ENCODE measurements around the gene ZDHHC24. TPM values are rescaled to one million over a fixed set of nuclear protein-coding genes. Genes with fewer than 3 reads are reported as not detected.

ZDHHC24 gene
- total RNA-seq, 1 experiment from 2014 or later: 10.5 TPM

- CTCF ChIA-PET: interaction anchor here (0.9 kb wide), 1 partner anchor 90 kb away, joined by 3 read pairs; no protein-coding TSS in a partner anchor
- peaks cover 6% of the 10 kb centered on the region; the same call in 1 of the 2 replicates for H3K79me2 ChIP-seq (ENCODE audit: insufficient read depth, low read length)
- TF ChIP-seq SP1 (IDR thresholded peaks at IDR 0.05; ENCODE audit: low read depth) (no peak), EGR1 (IDR thresholded peaks at IDR 0.05; ENCODE audit: low read depth) (no peak), POLR2AphosphoS5 (IDR thresholded peaks at IDR 0.05; ENCODE audit: low read depth, low read length) (no peak), ZFX (IDR thresholded peaks at IDR 0.05) (no peak), EZH2 (IDR thresholded peaks at IDR 0.05) (no peak), TCF7L2 (IDR thresholded peaks at IDR 0.05; ENCODE audit: borderline replicate concordance, extremely low read depth, insufficient read depth, insufficient read length) (no peak), SRF (IDR thresholded peaks at IDR 0.05; ENCODE audit: low read depth) (no peak), MAX (IDR thresholded peaks at IDR 0.05) (no peak), ELF1 (IDR thresholded peaks at IDR 0.05; ENCODE audit: borderline replicate concordance, low read depth) (no peak), CEBPB (IDR thresholded peaks at IDR 0.05; ENCODE audit: low read depth) (no peak), POLR2A (IDR thresholded peaks at IDR 0.05; ENCODE audit: borderline replicate concordance, extremely low read depth, insufficient read depth, insufficient read length) (no peak), JUND (IDR thresholded peaks at IDR 0.05) (no peak), EZH2phosphoT487 (IDR thresholded peaks at IDR 0.05; ENCODE audit: borderline replicate concordance) (no peak), RAD21 (IDR thresholded peaks at IDR 0.05; ENCODE audit: low read depth) (no peak), CBX3 (IDR thresholded peaks at IDR 0.05; ENCODE audit: low read depth) (no peak)
- TF ChIP-seq, protein P1, sequence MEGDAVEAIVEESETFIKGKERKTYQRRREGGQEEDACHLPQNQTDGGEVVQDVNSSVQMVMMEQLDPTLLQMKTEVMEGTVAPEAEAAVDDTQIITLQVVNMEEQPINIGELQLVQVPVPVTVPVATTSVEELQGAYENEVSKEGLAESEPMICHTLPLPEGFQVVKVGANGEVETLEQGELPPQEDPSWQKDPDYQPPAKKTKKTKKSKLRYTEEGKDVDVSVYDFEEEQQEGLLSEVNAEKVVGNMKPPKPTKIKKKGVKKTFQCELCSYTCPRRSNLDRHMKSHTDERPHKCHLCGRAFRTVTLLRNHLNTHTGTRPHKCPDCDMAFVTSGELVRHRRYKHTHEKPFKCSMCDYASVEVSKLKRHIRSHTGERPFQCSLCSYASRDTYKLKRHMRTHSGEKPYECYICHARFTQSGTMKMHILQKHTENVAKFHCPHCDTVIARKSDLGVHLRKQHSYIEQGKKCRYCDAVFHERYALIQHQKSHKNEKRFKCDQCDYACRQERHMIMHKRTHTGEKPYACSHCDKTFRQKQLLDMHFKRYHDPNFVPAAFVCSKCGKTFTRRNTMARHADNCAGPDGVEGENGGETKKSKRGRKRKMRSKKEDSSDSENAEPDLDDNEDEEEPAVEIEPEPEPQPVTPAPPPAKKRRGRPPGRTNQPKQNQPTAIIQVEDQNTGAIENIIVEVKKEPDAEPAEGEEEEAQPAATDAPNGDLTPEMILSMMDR (IDR thresholded peaks at IDR 0.05 in 2 of 3, conservative IDR thresholded peaks at IDR 0.05 in 1 of 3; ENCODE audit: borderline replicate concordance in 1 of 3, insufficient read depth in 1 of 3, low read depth in 2 of 3, low read length in 2 of 3): no peak
- TF ChIP-seq, protein P2, sequence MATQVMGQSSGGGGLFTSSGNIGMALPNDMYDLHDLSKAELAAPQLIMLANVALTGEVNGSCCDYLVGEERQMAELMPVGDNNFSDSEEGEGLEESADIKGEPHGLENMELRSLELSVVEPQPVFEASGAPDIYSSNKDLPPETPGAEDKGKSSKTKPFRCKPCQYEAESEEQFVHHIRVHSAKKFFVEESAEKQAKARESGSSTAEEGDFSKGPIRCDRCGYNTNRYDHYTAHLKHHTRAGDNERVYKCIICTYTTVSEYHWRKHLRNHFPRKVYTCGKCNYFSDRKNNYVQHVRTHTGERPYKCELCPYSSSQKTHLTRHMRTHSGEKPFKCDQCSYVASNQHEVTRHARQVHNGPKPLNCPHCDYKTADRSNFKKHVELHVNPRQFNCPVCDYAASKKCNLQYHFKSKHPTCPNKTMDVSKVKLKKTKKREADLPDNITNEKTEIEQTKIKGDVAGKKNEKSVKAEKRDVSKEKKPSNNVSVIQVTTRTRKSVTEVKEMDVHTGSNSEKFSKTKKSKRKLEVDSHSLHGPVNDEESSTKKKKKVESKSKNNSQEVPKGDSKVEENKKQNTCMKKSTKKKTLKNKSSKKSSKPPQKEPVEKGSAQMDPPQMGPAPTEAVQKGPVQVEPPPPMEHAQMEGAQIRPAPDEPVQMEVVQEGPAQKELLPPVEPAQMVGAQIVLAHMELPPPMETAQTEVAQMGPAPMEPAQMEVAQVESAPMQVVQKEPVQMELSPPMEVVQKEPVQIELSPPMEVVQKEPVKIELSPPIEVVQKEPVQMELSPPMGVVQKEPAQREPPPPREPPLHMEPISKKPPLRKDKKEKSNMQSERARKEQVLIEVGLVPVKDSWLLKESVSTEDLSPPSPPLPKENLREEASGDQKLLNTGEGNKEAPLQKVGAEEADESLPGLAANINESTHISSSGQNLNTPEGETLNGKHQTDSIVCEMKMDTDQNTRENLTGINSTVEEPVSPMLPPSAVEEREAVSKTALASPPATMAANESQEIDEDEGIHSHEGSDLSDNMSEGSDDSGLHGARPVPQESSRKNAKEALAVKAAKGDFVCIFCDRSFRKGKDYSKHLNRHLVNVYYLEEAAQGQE (IDR thresholded peaks at IDR 0.05; ENCODE audit: low read depth): no peak
- H3K9ac ChIP-seq (ENCODE audit: low read length): no peak overlapping the region
- H3K27me3 ChIP-seq (ENCODE audit: insufficient read depth, low read length): no peaks in the 10 kb centered on the region
- BruUV-seq (replicated peaks): no TSS peak
- H2AFZ ChIP-seq (ENCODE audit: low read depth, low read length, poor library complexity, severe bottlenecking): no peak overlapping the region
- intact Hi-C loops (cut with micrococcal nuclease): no loop called here
- ATAC-seq (no peak), DNase-seq (ENCODE audit: low read depth, low spot score) (no peak)
- no peak overlapping the region for H3K27ac ChIP-seq (ENCODE audit: low read depth, low read length)
- peaks cover 0 to 8% of the 10 kb centered on the region in 2 experiments; a peak in 1 of 4 replicates for H3K4me1 ChIP-seq (ENCODE audit: control insufficient read depth in 1 of 2, insufficient read depth in 2 of 2, low read length in 2 of 2)
- H4K20me1 ChIP-seq (ENCODE audit: insufficient read depth): no peaks in the 10 kb centered on the region
- RAD21 ChIA-PET (ENCODE audit: low non-redundant PET in 1 of 2, low total read pairs in 2 of 2, uncharacterized antibody in 2 of 2, unreplicated experiment in 2 of 2): no interaction called here
- H3K4me3 ChIP-seq (replicated peaks in 1 of 2; ENCODE audit: low read depth in 1 of 2, low read length in 2 of 2): no peak overlapping the region
- peaks cover 8 to 12% of the 10 kb centered on the region in 2 experiments; a peak in 2 of 4 replicates for H3K36me3 ChIP-seq (ENCODE audit: control insufficient read depth in 1 of 2, insufficient read depth in 2 of 2, low read length in 2 of 2)
- no peaks in the 10 kb centered on the region for H3K9me3 ChIP-seq (ENCODE audit: control insufficient read depth in 1 of 2, insufficient read depth in 1 of 2, low read depth in 1 of 2, low read length in 2 of 2)
- POLR2A ChIA-PET: no interaction called here
- no peak overlapping the region for H3K4me2 ChIP-seq (ENCODE audit: low read length)
- H3K9me2 ChIP-seq (ENCODE audit: insufficient read depth): no peaks in the 10 kb centered on the region
These were observed 70.3 kb downstream of the ZDHHC24 start for GRCh38 chr11:66475349-66476172.

All from HCT116 (cell line).